Posterior vena cava (tissue), 2 donors: ENCODE results near the gene EIF6. TPM values are rescaled to one million over a fixed set of nuclear protein-coding genes. Genes with fewer than 3 reads are reported as not detected.

Experiments
- DNase-seq: peaks from one replicate; pipeline ENCODE4 v3.0.0-alpha.2; 2020; ENCODE audit warnings: low spot score
- intact Hi-C, 2 donors: fragments of 100-400 bp; cut with DNase I; formaldehyde crosslinking; loops; one replicate each; pipeline versions ENCODE4 v1.14.1 to v1.14.2; 2022 to 2023
- total RNA-seq, 2 donors: library from RNA; stranded (reverse); fragmentation: NEBNext Ultra II Directional; extraction: Animal tissue kit (Norgen Biotek cat#: 25700); gene quantifications; one replicate each; pipeline ENCODE4 v1.2.1, GENCODE V29; 2021
- donor health status: DM: yes; HTN: yes; CAD: no.
- donor health status: DM: yes; HTN: yes; CAD: no.

Gene EIF6
- total RNA-seq, 2 donors from 2014 or later = 61.9 to 89.7 TPM

DNA sequence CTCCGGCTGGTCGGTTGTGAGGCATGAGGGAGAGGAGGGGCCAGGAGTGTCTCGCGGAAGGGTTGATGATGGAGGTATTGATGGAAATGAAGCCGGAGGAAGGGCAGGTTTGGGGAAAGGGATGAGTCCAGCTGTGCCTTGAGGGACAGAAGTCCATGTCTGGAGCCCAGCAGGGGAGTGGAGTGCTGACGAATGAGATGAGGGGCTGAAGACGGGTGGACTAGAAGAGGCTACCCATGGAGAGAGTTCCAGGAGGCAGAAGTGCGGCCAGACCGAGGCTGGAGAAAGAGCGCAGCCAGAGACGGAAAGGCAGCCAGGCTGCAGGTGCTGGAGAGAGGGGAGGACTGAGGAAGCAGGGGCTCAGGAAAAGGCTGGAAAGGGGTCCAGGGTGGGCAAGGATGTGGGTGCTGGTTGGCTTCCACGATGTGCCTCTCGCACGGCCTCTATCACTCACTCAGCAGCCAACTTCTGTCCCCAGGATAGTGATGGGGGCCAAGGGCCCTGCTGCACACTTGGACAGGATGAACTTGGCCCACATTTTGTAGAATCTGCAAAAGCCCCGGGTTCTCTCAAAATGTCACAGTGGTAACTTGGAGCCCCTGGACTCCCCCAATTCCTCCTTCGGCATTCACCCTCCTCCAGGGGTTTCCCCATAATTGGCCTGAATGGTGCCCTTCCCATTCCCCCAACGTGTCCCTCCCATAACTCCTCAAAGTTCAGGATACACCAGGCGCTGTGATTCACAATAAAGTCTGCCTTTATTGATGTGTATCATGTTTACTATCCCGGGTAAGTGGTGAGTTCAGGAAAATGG lies 627 bp upstream of the EIF6 start:
- no peak for DNase-seq
- intact Hi-C loops = no loop called here

DNA sequence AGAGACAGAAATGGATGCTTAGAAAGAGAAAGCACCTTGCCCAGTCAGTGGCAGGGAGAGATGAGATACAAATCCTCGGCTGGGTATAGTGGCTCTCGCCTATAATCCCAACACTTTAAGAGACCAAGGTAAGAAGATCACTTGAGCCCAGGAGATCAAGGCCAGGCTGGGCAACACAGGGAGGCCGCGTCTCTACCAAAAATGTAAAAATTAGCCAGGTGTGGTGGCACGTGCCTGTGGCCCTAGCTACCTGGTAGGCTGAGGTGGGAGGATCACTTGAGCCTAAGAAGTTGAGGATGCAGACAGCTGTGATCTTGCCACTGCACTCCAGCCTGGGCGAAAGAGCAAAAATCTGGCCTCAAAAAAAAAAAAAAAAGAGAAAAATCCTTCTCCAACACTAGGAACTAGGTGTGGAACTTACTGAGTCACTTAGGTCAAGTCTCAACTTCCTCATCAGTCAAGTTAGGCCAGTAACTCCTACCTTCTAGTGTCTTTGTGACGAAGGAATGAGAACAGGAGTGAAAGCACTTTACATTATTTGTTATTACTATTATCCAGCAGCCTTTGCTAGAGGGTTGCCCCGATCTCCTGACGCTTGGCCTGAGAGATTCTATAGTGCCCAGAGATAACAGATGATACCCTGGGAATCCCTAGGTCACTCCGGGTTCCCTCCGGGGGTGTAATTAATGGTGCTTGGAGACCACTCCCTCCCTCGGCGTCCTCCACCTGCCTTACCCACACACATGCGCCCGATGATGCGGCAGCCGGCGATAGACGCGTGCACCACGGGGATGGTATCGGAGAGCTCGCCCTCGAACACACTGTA lies 918 bp downstream of the EIF6 start:
- no peak for DNase-seq
- intact Hi-C loops = no loop called here

DNA sequence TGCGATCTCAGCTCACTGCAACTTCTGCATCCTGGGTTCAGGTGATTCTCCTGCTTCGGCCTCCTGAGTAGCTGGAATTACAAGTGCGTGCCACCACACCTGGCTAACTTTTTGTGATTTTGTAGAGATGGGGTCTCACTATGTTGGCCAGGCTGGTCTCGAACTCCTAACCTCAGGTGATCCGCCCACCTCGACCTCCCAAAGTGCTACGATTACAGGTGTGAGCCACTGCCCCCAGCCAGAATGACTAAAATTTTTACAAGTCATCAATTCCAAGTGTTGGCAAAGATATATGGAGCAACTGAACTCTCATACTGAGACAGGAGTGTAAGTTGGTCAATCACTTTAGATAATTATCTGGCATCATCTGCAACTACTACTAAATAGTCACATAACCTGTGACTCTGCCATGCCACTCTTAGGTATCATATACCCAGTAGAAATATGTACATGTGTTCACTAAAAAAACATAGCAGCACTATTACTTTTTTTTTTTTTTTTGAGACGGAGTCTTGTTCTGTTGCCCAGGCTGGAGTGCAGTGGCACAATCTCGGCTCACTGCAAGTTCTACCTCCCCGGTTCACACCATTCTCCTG lies 3.0 kb downstream of the EIF6 start:
- DNase-seq = no peak
- intact Hi-C loops = no loop called here

DNA sequence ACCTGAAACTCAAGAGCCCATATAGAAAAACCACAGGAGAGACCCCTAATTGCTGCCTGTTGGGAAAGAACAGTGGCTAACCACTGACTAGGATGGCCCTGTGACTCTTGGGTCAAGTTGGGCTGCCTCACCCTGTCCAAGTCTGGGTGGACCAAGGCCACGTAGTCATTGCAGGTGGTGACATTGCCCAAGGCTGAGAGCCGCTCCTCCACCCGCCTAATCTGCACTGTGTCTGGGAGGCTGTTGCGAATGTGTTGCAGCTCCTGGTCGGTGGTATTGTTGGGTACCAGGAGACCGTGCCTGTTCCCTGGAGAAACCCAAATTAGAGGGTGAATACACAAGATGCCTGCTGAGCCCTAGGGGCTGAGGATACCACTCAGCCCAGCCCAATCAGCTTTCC lies 4.0 kb downstream of the EIF6 start:
- no peak for DNase-seq
- intact Hi-C loops = no loop called here

DNA sequence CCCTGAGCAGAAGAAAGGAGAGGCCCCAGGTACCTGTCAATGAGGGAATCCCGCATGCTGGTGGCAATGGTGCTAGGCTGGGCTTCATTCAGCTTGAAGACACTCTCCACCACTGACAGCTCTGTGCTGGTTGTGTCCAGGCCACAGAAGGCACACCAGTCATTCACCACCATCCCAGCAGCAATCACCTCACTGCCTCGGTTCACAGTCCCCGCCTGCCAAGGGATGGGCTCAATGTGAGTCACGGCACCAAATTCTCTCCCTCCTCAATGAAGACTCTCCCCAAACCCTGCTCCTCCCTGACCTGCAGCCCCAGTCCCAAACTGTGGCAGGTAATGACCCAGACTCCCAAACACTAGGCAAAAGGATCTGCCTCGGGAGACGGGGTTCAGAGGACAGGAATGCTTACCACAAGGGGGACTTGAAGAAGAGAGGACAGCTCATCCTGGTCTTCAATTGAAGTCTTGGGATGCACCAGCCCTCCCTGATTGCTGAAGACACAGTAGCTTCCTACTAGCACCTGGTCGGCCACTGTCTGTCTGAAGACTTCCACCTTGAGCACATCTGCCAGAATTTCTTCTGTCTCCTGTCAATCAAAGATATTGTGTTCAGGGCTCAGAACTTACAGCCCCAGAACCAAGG lies 4.9 kb downstream of the EIF6 start:
- intact Hi-C loops = loop anchor here in 1 of 2 donors (10.0 kb wide), 1 partner anchor 185 kb away; the partner anchor contains the start of gene TRPC4AP
- DNase-seq = no peak

DNA sequence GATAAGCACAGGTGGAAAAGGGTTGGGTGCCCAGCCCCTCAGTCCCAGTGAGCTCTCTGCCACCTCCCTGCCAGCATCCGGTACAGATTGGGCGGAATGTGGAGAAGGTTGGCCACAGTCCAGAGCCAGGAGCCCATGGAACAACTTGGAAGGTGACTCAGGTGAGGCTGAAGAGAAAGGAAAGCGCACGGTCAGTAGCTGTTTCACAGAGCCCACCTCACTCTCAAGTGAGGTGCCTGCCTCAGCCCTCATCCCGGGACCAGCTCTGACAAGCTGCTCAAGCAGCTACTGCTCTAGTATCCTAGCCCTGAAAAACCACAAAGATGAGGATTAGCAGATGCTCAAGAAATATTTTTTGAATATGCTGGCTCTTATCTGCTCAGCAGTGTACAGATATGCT lies 5.5 kb downstream of the EIF6 start:
- intact Hi-C loops = loop anchor here in 1 of 2 donors (10.0 kb wide), 1 partner anchor 184 kb away; the partner anchor contains the start of gene TRPC4AP
- DNase-seq = no peak

DNA sequence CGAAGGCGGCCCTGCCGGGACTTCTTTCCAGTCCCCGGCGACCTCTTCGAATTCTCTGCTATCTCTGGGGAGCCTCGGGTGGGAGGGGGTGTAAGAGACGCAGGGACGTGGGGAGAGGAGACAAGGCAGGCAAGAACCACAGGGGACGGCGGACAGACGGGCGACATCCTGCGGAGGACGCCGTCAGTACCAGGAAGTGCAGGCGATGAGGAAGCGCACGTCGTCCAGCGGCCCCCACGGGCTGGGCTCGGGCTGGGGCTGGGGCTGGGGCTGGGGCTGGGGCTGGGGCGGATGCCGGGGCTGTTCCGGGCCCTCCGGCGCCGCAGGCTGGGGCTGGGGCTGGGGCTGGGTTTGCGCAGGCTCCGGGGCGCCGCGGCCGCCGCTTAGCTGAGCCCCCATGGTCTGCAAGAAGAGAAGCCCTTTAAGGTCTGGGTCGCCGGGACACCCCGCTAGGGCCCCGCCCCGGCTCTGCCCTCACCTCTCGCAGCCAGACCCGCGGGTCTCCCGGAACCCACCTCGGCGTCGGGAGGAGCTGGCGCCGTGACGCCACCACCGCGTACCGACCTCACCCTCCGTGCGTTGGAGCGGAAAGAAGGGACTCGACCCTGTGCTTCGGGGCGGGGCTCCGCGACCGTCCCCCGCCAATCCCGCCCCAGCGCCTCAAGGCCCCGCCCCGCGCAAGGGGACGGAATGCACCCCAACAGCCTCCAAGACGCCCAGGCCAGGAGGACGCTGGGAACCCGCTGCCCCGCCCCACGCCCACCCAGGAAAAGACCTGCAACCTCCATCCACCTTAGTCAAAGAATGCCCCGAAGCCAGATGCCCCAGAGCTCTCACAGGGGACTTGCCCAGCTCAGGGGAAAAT lies 6.8 kb downstream of the EIF6 start, which contains the start of gene MMP24OS:
MMP24OS (minus strand) TSS at position 592 of the 865 bp plus-strand sequence; CDS start at position 399, 193 bp downstream.
- DNase-seq = peak; percentile 98
- intact Hi-C loops = loop anchor here in 1 of 2 donors (10.0 kb wide), 1 partner anchor 183 kb away; the partner anchor contains the start of gene TRPC4AP

DNA sequence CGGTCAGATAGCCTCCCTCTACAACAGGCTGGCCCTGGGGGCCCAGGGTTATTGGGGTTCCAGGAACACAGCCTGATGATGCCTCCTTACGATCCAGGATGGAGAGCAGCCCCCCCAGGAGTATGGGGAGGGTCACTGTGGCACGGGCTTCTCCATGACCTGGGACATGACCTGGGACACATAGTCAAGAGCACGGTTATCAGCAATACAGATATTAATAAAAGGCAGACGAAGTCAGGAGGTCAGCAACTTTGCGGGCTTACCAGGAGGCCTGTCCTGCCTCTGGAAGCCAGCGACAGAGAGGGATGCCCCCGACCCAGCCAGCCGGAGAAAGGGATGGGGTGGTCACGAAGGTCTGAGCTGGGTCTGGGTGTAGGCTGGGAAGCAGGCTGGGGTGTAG lies 7.4 kb downstream of the EIF6 start:
- DNase-seq = no peak
- intact Hi-C loops = loop anchor here in 1 of 2 donors (10.0 kb wide), 1 partner anchor 182 kb away; the partner anchor contains the start of gene TRPC4AP

DNA sequence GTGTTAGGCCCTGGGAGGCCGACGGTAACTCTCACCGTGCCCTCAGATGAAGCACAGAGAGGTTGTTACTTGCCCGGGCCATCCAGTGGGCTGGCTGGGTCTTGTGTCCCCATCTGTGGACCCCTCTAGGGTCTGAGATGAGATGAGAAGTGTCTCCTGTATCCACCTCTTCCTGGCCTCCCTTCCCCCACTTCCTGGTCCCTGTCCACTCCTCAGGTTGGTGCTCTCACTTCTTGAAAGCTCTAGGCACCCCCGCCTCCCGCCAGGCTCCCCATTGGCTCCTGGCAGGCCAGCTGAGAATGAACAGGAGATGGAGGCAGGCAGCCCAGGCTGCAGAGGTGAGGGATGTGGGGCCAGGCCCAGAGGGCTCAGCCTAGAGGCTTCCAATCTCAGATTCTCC lies 8.2 kb downstream of the EIF6 start:
- intact Hi-C loops = loop anchor here in 1 of 2 donors (10.0 kb wide), 1 partner anchor 182 kb away; the partner anchor contains the start of gene TRPC4AP
- no peak for DNase-seq

DNA sequence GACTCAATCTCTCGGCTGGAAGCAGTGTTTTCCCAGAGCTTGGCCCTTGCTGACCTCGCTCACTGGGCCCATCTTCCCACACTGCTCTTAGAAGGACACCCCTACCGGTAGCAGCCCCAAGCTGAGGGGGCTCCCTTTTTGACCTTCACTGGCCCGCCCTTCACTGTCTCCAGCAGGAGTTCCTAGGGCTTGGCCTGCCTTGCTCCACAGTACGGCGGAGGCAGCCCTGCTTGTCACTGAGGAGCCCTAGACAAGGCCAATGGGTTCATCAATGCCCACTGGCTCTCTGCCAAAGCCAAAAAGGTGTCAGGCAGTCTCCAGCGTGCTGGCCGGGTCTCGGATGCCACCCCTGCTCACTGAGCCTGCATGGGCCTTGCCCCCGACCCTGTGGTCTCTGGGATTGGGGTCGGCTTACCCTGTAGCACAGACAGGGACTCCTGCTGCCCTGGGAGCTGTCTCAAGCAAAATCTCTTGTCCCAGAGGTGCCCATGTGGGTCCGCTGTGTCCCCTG lies 8.8 kb downstream of the EIF6 start:
- intact Hi-C loops = loop anchor here in 1 of 2 donors (10.0 kb wide), 1 partner anchor 181 kb away; the partner anchor contains the start of gene TRPC4AP
- no peak for DNase-seq

DNA sequence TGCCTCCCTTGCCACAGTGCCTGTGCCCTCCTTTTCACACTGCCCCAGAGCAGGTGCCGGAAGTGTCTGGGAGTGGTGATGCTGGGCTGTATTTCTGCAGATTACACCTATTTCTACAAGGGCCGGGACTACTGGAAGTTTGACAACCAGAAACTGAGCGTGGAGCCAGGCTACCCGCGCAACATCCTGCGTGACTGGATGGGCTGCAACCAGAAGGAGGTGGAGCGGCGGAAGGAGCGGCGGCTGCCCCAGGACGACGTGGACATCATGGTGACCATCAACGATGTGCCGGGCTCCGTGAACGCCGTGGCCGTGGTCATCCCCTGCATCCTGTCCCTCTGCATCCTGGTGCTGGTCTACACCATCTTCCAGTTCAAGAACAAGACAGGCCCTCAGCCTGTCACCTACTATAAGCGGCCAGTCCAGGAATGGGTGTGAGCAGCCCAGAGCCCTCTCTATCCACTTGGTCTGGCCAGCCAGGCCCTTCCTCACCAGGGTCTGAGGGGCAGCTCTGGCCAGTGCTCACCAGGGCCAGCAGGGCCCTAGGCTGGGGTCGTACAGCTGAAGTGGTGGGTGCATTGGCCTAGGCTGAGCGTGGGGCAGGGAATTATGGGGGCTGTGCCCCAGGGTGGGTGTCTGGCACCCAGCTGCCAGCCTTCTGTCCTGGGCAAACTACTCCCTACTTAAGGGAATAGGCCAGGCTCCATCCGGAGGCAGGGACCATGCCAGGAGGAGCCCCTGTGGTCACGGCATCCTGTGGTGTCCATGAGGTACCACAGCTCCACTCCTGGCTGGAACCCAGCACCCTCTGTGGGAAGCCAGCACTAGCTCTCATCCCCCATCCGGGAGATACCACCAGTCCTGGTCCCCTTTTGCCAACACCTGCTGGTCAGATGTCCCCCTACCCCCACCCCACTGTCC lies 10.1 kb downstream of the EIF6 start:
- intact Hi-C loops = loop anchor here in 1 of 2 donors (10.0 kb wide), 1 partner anchor 180 kb away; the partner anchor contains the start of gene TRPC4AP
- DNase-seq = no peak

DNA sequence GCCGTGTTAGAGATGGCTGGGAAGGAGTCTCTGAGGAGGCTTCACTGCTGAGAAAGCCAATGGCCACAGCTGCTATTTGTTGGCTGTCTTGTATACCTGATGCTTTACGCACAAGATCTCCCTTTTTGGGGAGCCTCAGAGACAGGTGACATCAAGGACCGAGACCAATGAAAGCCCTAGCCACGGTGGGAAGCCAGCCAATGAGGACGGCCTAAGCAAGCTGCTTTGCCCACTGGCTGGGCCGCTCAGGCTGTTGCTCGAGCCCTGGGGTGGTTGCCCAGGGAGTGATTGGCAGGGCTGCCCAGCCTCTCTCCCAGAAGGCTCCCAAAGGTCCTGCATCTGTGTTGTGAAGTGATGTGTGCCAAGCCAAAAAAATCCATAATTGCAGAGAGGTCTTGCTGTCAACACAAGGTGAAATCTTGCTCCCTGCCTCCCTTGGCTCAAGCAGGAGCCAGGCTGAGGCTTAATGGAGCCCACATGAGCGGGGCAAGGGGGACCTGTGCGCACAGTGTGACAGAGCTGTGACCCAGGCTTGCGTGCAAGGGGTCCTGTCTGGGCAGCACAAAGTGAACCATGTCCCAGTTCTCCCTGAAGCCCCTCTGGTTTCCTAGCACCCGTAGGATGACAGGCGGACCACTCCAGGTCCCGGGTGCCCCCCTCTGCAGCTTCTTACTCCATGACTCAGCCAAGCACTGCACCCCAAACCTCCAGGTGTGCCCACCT lies 11.0 kb downstream of the EIF6 start:
- DNase-seq = no peak
- intact Hi-C loops = loop anchor here in 1 of 2 donors (10.0 kb wide), 1 partner anchor 179 kb away; the partner anchor contains the start of gene TRPC4AP

DNA sequence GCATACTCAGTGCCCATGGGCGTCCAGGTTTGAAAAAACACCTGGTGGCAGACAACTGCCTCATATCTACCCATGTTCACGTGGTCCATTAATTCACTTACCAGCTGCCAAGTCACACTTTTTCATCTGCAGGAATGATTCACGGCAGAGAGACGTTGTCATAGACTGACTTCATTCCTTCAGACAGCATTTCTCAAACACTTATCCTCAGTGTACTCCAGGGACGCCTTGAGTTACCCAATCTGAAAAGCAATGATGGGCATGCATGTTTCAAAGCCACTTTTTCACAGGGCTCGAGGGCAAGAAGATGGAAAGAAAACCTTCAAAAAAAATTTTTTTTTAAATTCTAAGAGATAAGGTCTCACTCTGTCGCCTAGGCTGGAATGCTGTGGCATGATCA lies 12.7 kb downstream of the EIF6 start:
- intact Hi-C loops = loop anchor here in 1 of 2 donors (10.0 kb wide), 1 partner anchor 177 kb away; the partner anchor contains the start of gene TRPC4AP
- DNase-seq = no peak

DNA sequence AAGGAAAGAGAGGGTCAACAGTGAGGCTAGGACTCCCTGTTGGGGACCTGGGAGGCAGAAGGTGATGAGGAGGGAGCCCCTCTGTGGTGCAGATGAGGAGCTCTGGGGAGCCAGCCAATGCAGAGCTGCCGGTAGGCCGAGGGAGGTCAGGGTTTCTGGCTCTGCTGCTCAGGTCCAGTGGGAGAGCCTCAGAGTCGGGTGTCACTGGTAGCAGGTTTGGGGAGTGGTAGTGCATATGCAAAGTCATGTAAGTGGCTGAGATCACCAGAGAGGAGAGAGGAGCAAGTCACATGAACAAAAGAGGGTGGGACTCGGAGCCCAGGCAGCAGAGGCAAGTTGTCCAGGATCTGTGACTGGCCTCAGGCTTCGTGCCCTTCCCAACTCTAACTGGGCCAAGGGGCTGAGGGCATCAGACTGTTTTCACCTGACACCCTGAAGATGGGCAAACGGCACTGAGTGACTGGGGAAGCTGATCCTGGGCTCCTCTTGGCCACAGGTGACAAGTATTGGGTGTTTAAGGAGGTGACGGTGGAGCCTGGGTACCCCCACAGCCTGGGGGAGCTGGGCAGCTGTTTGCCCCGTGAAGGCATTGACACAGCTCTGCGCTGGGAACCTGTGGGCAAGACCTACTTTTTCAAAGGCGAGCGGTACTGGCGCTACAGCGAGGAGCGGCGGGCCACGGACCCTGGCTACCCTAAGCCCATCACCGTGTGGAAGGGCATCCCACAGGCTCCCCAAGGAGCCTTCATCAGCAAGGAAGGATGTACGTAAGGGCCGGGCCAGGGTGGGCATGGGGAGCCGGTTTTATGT lies 13.3 kb downstream of the EIF6 start:
- no peak for DNase-seq
- intact Hi-C loops = loop anchor here in 1 of 2 donors (10.0 kb wide), 1 partner anchor 176 kb away; the partner anchor contains the start of gene TRPC4AP
